Gastrocnemius medialis (tissue), 4 donors: ENCODE measurements around the gene ERCC2. TPM values are rescaled to one million over a fixed set of nuclear protein-coding genes. Genes with fewer than 3 reads are reported as not detected.

Experiments used
- ATAC-seq, 2 donors: fragments of 150-250 bp; one replicate each; pipeline ENCODE4 v1.9.1; 2016
- DNase-seq, 2 donors: peaks; one replicate each; pipeline ENCODE4 v3.0.0-alpha.2; 2019
- H3K27ac ChIP-seq, 4 donors: fragments of 200-600 bp; sonication (generic); 1 replicate in 1 of 4; 2 replicates in 3 of 4; pipeline ENCODE4 v1.5.1; 2016 to 2018; ENCODE audit warnings: mild to moderate bottlenecking in 2 of 4, moderate library complexity in 1 of 4
- H3K27me3 ChIP-seq, 3 donors: fragments of 200-600 bp; sonication (generic) in 2 of 3; 1 replicate in 1 of 3; 2 replicates in 2 of 3; pipeline versions ENCODE4 v1.5.1 to v1.6.0; 2016 to 2019; ENCODE audit warnings: mild to moderate bottlenecking in 1 of 3, moderate library complexity in 1 of 3
- H3K36me3 ChIP-seq, 2 donors: fragments of 200-600 bp; sonication (generic) in 1 of 2; one replicate each; pipeline ENCODE4 v1.5.1; 2017 to 2018
- H3K4me1 ChIP-seq, 2 donors: fragments of 200-600 bp; sonication (generic) in 1 of 2; one replicate each; pipeline ENCODE4 v1.5.1; 2016 to 2017; ENCODE audit warnings: mild to moderate bottlenecking in 2 of 2
- H3K4me3 ChIP-seq, 4 donors: fragments of 200-600 bp; sonication (generic) in 3 of 4; 1 replicate in 1 of 4; 2 replicates in 3 of 4; pipeline ENCODE4 v1.5.1; 2016 to 2019; ENCODE audit warnings: mild to moderate bottlenecking in 2 of 4
- H3K9me3 ChIP-seq, 3 donors: fragments of 200-600 bp; sonication (generic) in 2 of 3; 1 replicate in 1 of 3; 2 replicates in 2 of 3; pipeline ENCODE4 v1.5.1; 2016 to 2019
- CTCF ChIP-seq, 5 experiments: fragments of 450-650 bp in 3 of 5; fragments of 200-600 bp in 2 of 5; sonication (generic) in 2 of 5; IDR thresholded peaks in 4 of 5; conservative IDR thresholded peaks in 1 of 5; 1 replicate in 4 of 5; 2 replicates in 1 of 5; pipeline ENCODE4 v1.5.1; 2016 to 2019; ENCODE audit warnings: antibody characterized with exemption in 5 of 5, mild to moderate bottlenecking in 3 of 5, moderate library complexity in 3 of 5
- POLR2A ChIP-seq, 2 donors: fragments of 450-650 bp; IDR thresholded peaks; one replicate each; pipeline ENCODE4 v1.6.1; 2017; ENCODE audit warnings: antibody characterized with exemption in 2 of 2, mild to moderate bottlenecking in 2 of 2, moderate library complexity in 2 of 2
- in situ Hi-C, 4 donors: fragments of 200-750 bp; cut with MboI; loops; one replicate each; pipeline versions ENCODE4 v1.15.0 to v1.8.0; 2017; ENCODE audit warnings: low sequenced_read_pairs in 4 of 4
- intact Hi-C: fragments of 100-400 bp; cut with DNase I; formaldehyde crosslinking; loops from one replicate; pipeline ENCODE4 v1.15.1; 2023; ENCODE audit warnings: low total_unique reads
- total RNA-seq, 4 donors: library from RNA; depleted of rRNA; stranded (reverse); fragments of >200 nt; gene quantifications; one replicate each; pipeline versions ENCODE4 v1.1.0 to v1.2.3, GENCODE V29; 2016

Gene ERCC2
- total RNA-seq, result 1 to 10 TPM; 4.8 to 8.9 (median 7.2) TPM

GRCh38 chr19:45370410-45371204 is at the start of gene ERCC2:
TSS of gene ERCC2 (minus strand) at chr19:45370573. CDS start at chr19:45370540, 33 bp downstream.
- TF ChIP-seq POLR2A (IDR thresholded peaks at IDR 0.05) (no peak), CTCF (IDR thresholded peaks at IDR 0.05 in 4 of 5, conservative IDR thresholded peaks at IDR 0.05 in 1 of 5) (no peak)
- DNase-seq (peak; percentile 98 to 99), ATAC-seq (peak; percentile 100)
- H3K4me1 ChIP-seq, result peaks cover 0 to 15% of the 10 kb centered on the region in 2 donors
- no peaks in the 10 kb centered on the region for H3K36me3 ChIP-seq
- H3K4me3 ChIP-seq, result peak within 1 kb of the TSS; percentile 74 to 98 (median 94)
- in situ Hi-C loops (no loop called here), intact Hi-C loops (loop anchor here (2.0 kb wide), 1 partner anchor 34 kb away; the partner anchor contains the start of gene PPP1R13L)
- H3K27ac ChIP-seq, result peak within 1 kb of the TSS; percentile 76 to 87 (median 81)
- no peaks in the 10 kb centered on the region for H3K9me3 ChIP-seq
- no peaks in the 10 kb centered on the region for H3K27me3 ChIP-seq

- ATAC-seq (no peak), DNase-seq (no peak)
- H3K27me3 ChIP-seq, result no peaks in the 10 kb centered on the region
- no peak for TF ChIP-seq POLR2A (IDR thresholded peaks at IDR 0.05)
- TF ChIP-seq CTCF (IDR thresholded peaks at IDR 0.05 in 4 of 5, conservative IDR thresholded peaks at IDR 0.05 in 1 of 5), result no peak
- H3K27ac ChIP-seq, result no peak overlapping the region
- no peak overlapping the region for H3K4me3 ChIP-seq
- peaks cover 13 to 14% of the 10 kb centered on the region in 2 donors for H3K4me1 ChIP-seq
- in situ Hi-C loops (no loop called here), intact Hi-C loops (loop anchor here (5.0 to 10.0 kb wide), 2 partner anchors 113 to 295 kb away; no protein-coding TSS in a partner anchor)
- H3K9me3 ChIP-seq, result no peaks in the 10 kb centered on the region
- peaks cover 0 to 43% of the 10 kb centered on the region in 2 donors for H3K36me3 ChIP-seq
Observed at GRCh38 chr19:45419895-45420294, 49.5 kb upstream of the ERCC2 start.

- Histone ChIP-seq H3K36me3 (peaks cover 0 to 48% of the 10 kb centered on the region in 2 donors), H3K4me1 (peaks cover 8 to 11% of the 10 kb centered on the region in 2 donors), H3K27ac (no peak overlapping the region), H3K9me3 (no peaks in the 10 kb centered on the region), H3K4me3 (no peak overlapping the region), H3K27me3 (no peaks in the 10 kb centered on the region)
- TF ChIP-seq POLR2A (IDR thresholded peaks at IDR 0.05), result no peak
- TF ChIP-seq CTCF (IDR thresholded peaks at IDR 0.05 in 4 of 5, conservative IDR thresholded peaks at IDR 0.05 in 1 of 5), result no peak
- no peak for DNase-seq
- intact Hi-C loops (no loop called here), in situ Hi-C loops (no loop called here)
- no peak for ATAC-seq
Observed at GRCh38 chr19:45419396-45419795, 49.0 kb upstream of the ERCC2 start.

GRCh38 chr19:45418802-45419201 is 48.4 kb upstream of the ERCC2 start:
- Histone ChIP-seq H3K27ac (no peak overlapping the region), H3K36me3 (peaks cover 0 to 54% of the 10 kb centered on the region in 2 donors), H3K4me1 (peaks cover 4 to 6% of the 10 kb centered on the region in 2 donors), H3K4me3 (no peak overlapping the region), H3K9me3 (no peaks in the 10 kb centered on the region), H3K27me3 (no peaks in the 10 kb centered on the region)
- in situ Hi-C loops (no loop called here), intact Hi-C loops (no loop called here)
- ATAC-seq (no peak), DNase-seq (no peak)
- TF ChIP-seq POLR2A (IDR thresholded peaks at IDR 0.05), result no peak
- no peak for TF ChIP-seq CTCF (IDR thresholded peaks at IDR 0.05 in 4 of 5, conservative IDR thresholded peaks at IDR 0.05 in 1 of 5)
